Left lung (tissue), 10 donors: Measurements from ENCODE around the gene ITIH4. TPM values are rescaled to one million over a fixed set of nuclear protein-coding genes. Genes with fewer than 3 reads are reported as not detected.
A peak's percentile ranks its signal among the peaks of the same experiment; 100 is the strongest.

ENCODE experiments used
- ATAC-seq: fragments of 200-7000 bp; cut with Tn5 transposase; one replicate; pipeline ENCODE4 v1.9.1; 2020; ENCODE audit warnings: moderate library complexity
- DNase-seq, 4 donors: peaks; one replicate each; pipeline ENCODE4 v3.0.0-alpha.2; 2013 to 2020
- H3K27ac ChIP-seq, 2 donors: fragments of 200-600 bp; sonication (generic) in 1 of 2; one replicate each; pipeline versions ENCODE4 v1.5.0 to v1.8.0; 2020 to 2021
- H3K27me3 ChIP-seq, 2 donors: fragments of 200-600 bp; sonication (generic) in 1 of 2; one replicate each; pipeline versions ENCODE4 v1.5.0 to v1.8.0; 2020 to 2021
- H3K36me3 ChIP-seq, 2 donors: fragments of 200-600 bp; sonication (generic) in 1 of 2; one replicate each; pipeline versions ENCODE4 v1.5.0 to v1.8.0; 2020 to 2021
- H3K4me1 ChIP-seq, 2 donors: fragments of 200-600 bp; one replicate each; pipeline ENCODE4 v1.8.0; 2021
- H3K4me3 ChIP-seq, 2 donors: fragments of 200-600 bp; sonication (generic) in 1 of 2; one replicate each; pipeline versions ENCODE4 v1.5.0 to v1.8.0; 2020 to 2021; ENCODE audit warnings: mild to moderate bottlenecking in 1 of 2
- H3K9me3 ChIP-seq, 2 donors: fragments of 200-600 bp; sonication (generic) in 1 of 2; one replicate each; pipeline versions ENCODE4 v1.5.0 to v1.8.0; 2020 to 2021
- CTCF ChIP-seq, 2 donors: fragments of 200-600 bp; sonication (generic) in 1 of 2; IDR thresholded peaks; one replicate each; pipeline versions ENCODE4 v1.5.0 to v1.8.0; 2021; ENCODE audit warnings: antibody characterized with exemption in 2 of 2
- intact Hi-C, 2 donors: fragments of 100-400 bp; cut with DNase I; formaldehyde crosslinking; loops; one replicate each; pipeline versions ENCODE4 v1.11.2 to v1.14.2; 2022
- polyA plus RNA-seq, 6 donors: library from polyadenylated mRNA; unstranded; fragments of 120-200 nt; gene quantifications; one replicate each; pipeline ENCODE4 v1.2.1, GENCODE V29; 2013; ENCODE audit not compliant: insufficient read length in 6 of 6
- total RNA-seq, 2 donors: library from RNA; stranded (reverse); fragmentation: NEBNext Ultra II Directional; extraction: Animal tissue kit (Norgen Biotek cat#: 25700); gene quantifications; one replicate each; pipeline ENCODE4 v1.2.1, GENCODE V29; 2021
- donor health status: DM: no; HTN: yes; CAD: no.
- donor health status: DM: no; HTN: no; CAD: no.

The ITIH4 gene
- total and polyA plus RNA-seq, 8 donors, result 7.7 to 16.3 (median 9.8) TPM

DNA sequence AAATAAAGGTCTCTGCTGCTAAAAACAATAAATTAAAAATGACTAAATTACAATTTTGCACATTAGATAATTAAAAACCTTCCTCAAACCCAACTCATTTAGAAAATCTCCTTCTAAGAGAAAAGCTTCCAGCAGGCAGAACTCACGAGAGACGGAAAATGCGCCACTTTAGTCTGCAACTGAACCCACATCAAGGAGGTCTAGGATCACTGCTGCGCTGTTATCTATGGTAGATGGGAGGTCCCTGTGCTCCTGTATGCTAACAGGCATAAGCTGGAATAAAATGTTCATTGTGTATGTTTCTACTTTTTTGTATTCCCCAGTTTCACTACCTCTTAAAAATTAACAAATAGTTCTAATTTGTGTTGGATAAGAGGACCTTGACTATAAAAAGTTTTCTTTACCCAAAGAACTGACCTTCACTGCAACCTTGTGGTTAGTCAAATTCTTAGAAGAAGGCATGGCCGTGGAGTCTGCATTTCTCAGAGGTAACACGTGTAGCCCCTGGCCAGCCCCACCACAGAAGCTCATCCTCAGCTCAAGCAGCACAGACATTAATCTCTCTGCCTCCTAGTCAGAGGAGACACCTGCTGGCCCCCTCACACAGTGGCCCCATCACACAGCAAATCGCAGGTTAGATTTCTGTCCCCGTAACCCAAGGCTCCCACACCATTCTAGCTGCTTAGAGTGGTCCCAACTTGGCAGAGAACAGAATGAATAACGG is 44.6 kb upstream of the ITIH4 start:
- TF ChIP-seq CTCF (IDR thresholded peaks at IDR 0.05), result no peak
- Histone ChIP-seq H3K4me1 (peaks cover 0 to 27% of the 10 kb centered on the region in 2 donors), H3K4me3 (no peak overlapping the region), H3K27ac (no peak overlapping the region), H3K9me3 (no peaks in the 10 kb centered on the region), H3K27me3 (no peaks in the 10 kb centered on the region), H3K36me3 (peaks cover 0 to 7% of the 10 kb centered on the region in 2 donors)
- DNase-seq (no peak), ATAC-seq (no peak)
- intact Hi-C loops, result no loop called here

DNA sequence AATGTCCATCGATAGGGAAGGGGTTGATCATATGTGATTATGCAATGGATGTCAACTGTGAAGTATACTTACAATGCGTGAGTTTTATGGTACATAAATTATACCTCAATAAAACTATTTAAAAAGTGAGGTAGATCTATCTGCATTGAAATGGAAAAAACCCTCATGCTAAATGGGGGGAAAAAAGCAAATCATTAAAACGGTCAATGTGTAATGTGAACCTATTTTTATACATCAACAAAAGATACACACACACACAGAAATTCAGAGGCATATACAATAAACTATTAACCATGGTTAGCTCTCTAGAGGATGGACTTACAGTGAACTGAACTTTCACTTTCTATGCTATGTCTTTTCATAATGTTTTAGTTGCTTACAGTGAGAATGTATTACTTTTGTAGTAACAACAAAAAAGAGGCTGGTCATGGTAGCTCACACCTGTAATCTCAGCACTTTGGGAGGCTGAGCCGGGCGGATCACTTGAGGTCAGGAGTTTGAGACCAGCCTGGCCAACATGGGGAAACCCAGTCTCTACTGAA is 43.8 kb upstream of the ITIH4 start:
- ATAC-seq (no peak), DNase-seq (no peak)
- Histone ChIP-seq H3K36me3 (peaks cover 0 to 7% of the 10 kb centered on the region in 2 donors), H3K4me1 (peaks cover 0 to 31% of the 10 kb centered on the region in 2 donors), H3K27me3 (no peaks in the 10 kb centered on the region), H3K9me3 (no peaks in the 10 kb centered on the region), H3K4me3 (no peak overlapping the region), H3K27ac (peak overlapping the region in 1 of 2 donors; percentile 18)
- intact Hi-C loops, result no loop called here
- TF ChIP-seq CTCF (IDR thresholded peaks at IDR 0.05), result no peak

DNA sequence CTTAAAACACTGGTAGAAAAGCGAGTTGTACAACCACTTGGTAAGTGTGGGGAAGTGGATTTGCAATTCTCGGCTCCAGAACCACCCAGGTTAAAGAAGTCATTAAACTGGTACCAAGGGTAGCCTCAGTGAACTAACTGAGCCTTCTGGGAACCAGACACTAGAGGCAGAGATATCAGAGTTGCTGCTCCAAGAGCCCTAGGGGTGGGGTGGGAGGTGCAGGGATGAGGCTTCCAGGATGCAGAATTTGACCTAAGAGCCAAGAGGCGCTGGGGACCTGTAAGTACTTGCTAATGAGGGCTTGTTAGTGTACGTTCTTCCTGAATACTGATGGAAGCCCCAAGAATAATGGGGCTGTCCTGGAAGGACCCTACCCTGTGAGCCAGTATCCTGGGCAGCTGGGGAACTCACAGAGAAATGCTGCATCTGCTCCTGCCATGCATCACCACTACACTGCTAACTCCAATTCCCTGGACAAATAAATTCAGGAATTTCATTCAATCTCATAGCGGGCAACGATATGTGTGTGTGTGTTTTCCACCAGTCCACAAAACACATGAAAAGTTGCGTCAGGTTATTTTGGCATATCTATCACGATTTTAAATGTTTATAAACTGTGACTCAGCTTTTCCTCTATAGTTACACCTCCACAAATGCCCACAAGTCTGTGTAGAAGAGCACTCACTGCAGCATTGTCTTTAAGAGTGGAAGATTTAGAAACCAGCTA is 43.1 kb upstream of the ITIH4 start:
- Histone ChIP-seq H3K4me3 (no peak overlapping the region), H3K27me3 (no peaks in the 10 kb centered on the region), H3K27ac (peak overlapping the region in 1 of 2 donors; percentile 18), H3K4me1 (peaks cover 0 to 31% of the 10 kb centered on the region in 2 donors), H3K36me3 (peaks cover 0 to 1% of the 10 kb centered on the region in 2 donors), H3K9me3 (no peaks in the 10 kb centered on the region)
- TF ChIP-seq CTCF (IDR thresholded peaks at IDR 0.05), result no peak
- ATAC-seq (no peak), DNase-seq (no peak)
- intact Hi-C loops, result no loop called here

DNA sequence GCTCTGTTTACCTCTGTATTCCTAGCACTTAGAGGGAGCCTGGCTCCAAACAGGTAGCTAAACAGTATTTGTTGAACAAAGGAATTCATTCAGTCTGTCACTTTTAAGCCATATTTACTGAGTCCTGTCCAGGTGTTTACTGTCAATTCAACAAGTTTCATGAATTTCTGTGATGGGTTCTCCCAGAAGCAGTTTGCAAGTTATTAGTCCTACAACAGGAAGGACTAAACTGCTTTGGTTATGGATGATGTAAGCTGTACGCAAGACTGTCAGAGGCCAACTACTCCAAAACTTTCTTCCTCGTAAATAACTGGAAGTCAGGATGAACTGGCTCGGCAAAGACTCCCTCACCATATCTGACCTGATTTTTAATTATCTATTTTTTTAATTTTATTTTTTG is 41.8 kb upstream of the ITIH4 start:
- Histone ChIP-seq H3K9me3 (no peaks in the 10 kb centered on the region), H3K4me1 (peaks cover 0 to 31% of the 10 kb centered on the region in 2 donors), H3K36me3 (no peaks in the 10 kb centered on the region), H3K4me3 (no peak overlapping the region), H3K27me3 (no peaks in the 10 kb centered on the region), H3K27ac (no peak overlapping the region)
- DNase-seq (no peak), ATAC-seq (no peak)
- no peak for TF ChIP-seq CTCF (IDR thresholded peaks at IDR 0.05)
- intact Hi-C loops, result no loop called here

DNA sequence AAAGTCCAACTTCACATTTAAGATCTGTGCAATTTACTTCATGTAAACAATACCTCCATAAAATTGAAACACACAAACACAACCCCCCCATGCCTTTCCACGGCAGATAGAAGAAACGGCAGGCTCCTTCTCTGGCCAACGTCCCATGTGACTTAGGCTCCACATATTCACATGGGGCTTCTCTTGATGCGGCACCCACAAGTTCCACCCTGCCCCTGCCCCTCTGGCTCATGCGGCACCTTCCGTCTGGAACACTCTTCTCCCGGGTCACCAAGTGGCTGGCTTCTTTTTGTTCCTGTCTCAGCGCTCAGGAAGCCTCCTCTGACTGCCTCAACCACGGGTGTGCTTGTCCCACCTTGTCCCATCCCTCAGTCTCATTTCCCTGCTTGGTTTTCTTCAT is 41.3 kb upstream of the ITIH4 start:
- Histone ChIP-seq H3K9me3 (no peaks in the 10 kb centered on the region), H3K27me3 (no peaks in the 10 kb centered on the region), H3K36me3 (no peaks in the 10 kb centered on the region), H3K4me1 (peaks cover 0 to 31% of the 10 kb centered on the region in 2 donors), H3K4me3 (no peak overlapping the region), H3K27ac (no peak overlapping the region)
- DNase-seq, result no peak
- no peak for ATAC-seq
- TF ChIP-seq CTCF (IDR thresholded peaks at IDR 0.05), result no peak
- intact Hi-C loops, result no loop called here
